ENCODE results near the gene CCNL1. TPM values are rescaled to one million over a fixed set of nuclear protein-coding genes. Genes with fewer than 3 reads are reported as not detected.

Gene CCNL1
- total RNA-seq, 1 experiment from 2014 or later, result 118 TPM

- in situ Hi-C loops (cut with HindIII; ENCODE audit: low pct_unique_long_range_greater_than_20kb, low sequenced_read_pairs) (no loop called here), intact Hi-C loops (cut with micrococcal nuclease; ENCODE audit: unreplicated experiment) (no loop called here)
- H3K27ac ChIP-seq (ENCODE audit: low read length), result no peak overlapping the region
- CTCF ChIA-PET, result interaction anchor here (0.5 kb wide), 1 partner anchor 353 kb away, joined by 4 read pairs; no protein-coding TSS in a partner anchor
- no TSS peak for BruUV-seq (replicated peaks)
- H3K4me3 ChIP-seq (ENCODE audit: low read depth in 2 of 2, low read length in 2 of 2), result no peak overlapping the region
- H3K4me1 ChIP-seq (ENCODE audit: control insufficient read depth, insufficient read depth, low read length), result no peaks in the 10 kb centered on the region
- POLR2A ChIA-PET, result interaction anchor here (0.7 to 1.0 kb wide), 2 partner anchors 13 to 1341 kb away, joined by 3 to 4 read pairs; partner anchors contain the start of gene C3orf33
- H3K27me3 ChIP-seq (ENCODE audit: control insufficient read depth, insufficient read depth, low read length), result no peaks in the 10 kb centered on the region
- peaks cover 86% of the 10 kb centered on the region for H3K36me3 ChIP-seq (ENCODE audit: control insufficient read depth, insufficient read depth, low read length)
- ATAC-seq, result no peak
- DNase-seq (ENCODE audit: low read depth, low spot score), result no peak
- no peak for TF ChIP-seq TCF7L2 (IDR thresholded peaks at IDR 0.05; ENCODE audit: low read depth, low read length)
- no peak for TF ChIP-seq POLR2AphosphoS5 (IDR thresholded peaks at IDR 0.05; ENCODE audit: low read depth, low read length)
- TF ChIP-seq REST (IDR thresholded peaks at IDR 0.05; ENCODE audit: insufficient read depth in 1 of 2, low read depth in 2 of 2, low read length in 1 of 2), result no peak
- no peak for TF ChIP-seq SIN3A (IDR thresholded peaks at IDR 0.05; ENCODE audit: borderline replicate concordance, insufficient read depth, low read depth, low read length)
- TF ChIP-seq CTCF (IDR thresholded peaks at IDR 0.05), result no peak
- no peaks in the 10 kb centered on the region for H3K9me3 ChIP-seq (ENCODE audit: control insufficient read depth, insufficient read depth, low read depth, low read length)
Measured at GRCh38 chr3:157147099-157147803, 12.7 kb downstream of the CCNL1 start.

- TF ChIP-seq CTCF (IDR thresholded peaks at IDR 0.05), result no peak
- 0 out of 2 replicates have a peak, but pooled peaks have one; percentile 15 for TF ChIP-seq POLR2AphosphoS5 (IDR thresholded peaks at IDR 0.05; ENCODE audit: low read depth, low read length)
- intact Hi-C loops (cut with micrococcal nuclease; ENCODE audit: unreplicated experiment), result no loop called here
- ATAC-seq, result no peak; the same call in 1 of the 2 replicates
- in situ Hi-C loops (cut with HindIII; ENCODE audit: low pct_unique_long_range_greater_than_20kb, low sequenced_read_pairs), result no loop called here
- H3K27ac ChIP-seq (ENCODE audit: low read length), result no peak overlapping the region
- POLR2A ChIA-PET, result no interaction called here
- no peak overlapping the region for H3K4me3 ChIP-seq (ENCODE audit: low read depth in 2 of 2, low read length in 2 of 2)
- BruUV-seq (replicated peaks), result no TSS peak
- CTCF ChIA-PET, result no interaction called here
- H3K36me3 ChIP-seq (ENCODE audit: control insufficient read depth, insufficient read depth, low read length), result peaks cover 71% of the 10 kb centered on the region
- no peaks in the 10 kb centered on the region for H3K4me1 ChIP-seq (ENCODE audit: control insufficient read depth, insufficient read depth, low read length)
- DNase-seq (ENCODE audit: low read depth, low spot score), result no peak
- no peaks in the 10 kb centered on the region for H3K27me3 ChIP-seq (ENCODE audit: control insufficient read depth, insufficient read depth, low read length)
- H3K9me3 ChIP-seq (ENCODE audit: control insufficient read depth, insufficient read depth, low read depth, low read length), result no peaks in the 10 kb centered on the region
Measured at GRCh38 chr3:157145606-157146322, 14.2 kb downstream of the CCNL1 start.

All from Panc1 (cell line).